Spleen (tissue), 7 donors: ENCODE data around the gene MRPL41.

ENCODE experiments used
- POLR2A ChIP-seq, 3 donors: fragments of 450-650 bp; IDR thresholded peaks; one replicate each; pipeline ENCODE4 v1.5.1; 2017; ENCODE audit warnings: antibody characterized with exemption in 3 of 3, mild to moderate bottlenecking in 1 of 3
- POLR2AphosphoS5 ChIP-seq, 3 donors: sonication (generic); formaldehyde crosslinking; IDR thresholded peaks; one replicate each; pipeline ENCODE4 v1.5.1; 2017; ENCODE audit warnings: antibody characterized with exemption in 3 of 3
- TF ChIP-seq, protein P1 (sequence below), 11 experiments: fragments of 200-600 bp in 7 of 11; fragments of 450-650 bp in 4 of 11; sonication (generic) in 4 of 11; IDR thresholded peaks in 8 of 11; conservative IDR thresholded peaks in 3 of 11; 1 replicate in 7 of 11; 2 replicates in 4 of 11; pipeline versions ENCODE4 v1.4.0 to v1.8.0; 2016 to 2021; ENCODE audit warnings: antibody characterized with exemption in 11 of 11, inconsistent platforms in 4 of 11, mild to moderate bottlenecking in 1 of 11
- donor health status: DM: no; HTN: no; CAD: no; lungs with moderate emphysema.
- donor health status: DM: no; HTN: no; CAD: no.
- donor health status: DM: no; HTN: no; CAD: no.

DNA sequence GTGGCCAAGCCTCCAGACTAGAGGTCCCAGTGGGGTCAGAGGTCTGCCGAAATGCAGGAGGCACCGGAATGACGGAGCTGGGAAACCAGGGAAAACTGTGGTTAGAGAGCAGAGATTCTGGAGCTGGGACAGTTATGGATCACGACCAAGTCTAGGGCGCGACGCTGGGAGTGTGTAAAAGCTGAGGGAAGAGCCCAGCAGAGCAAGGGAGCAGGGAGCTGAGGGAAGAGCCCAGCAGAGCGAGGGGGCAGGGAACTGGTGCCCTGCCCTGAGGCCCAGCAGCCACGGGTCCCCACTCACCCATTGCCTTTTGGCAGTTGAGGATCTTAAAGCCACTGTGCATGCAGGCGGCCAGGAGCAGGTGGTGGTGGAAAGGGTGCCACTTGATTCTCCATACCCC, 12.5 kb downstream of the MRPL41 start:
- TF ChIP-seq, protein P1, sequence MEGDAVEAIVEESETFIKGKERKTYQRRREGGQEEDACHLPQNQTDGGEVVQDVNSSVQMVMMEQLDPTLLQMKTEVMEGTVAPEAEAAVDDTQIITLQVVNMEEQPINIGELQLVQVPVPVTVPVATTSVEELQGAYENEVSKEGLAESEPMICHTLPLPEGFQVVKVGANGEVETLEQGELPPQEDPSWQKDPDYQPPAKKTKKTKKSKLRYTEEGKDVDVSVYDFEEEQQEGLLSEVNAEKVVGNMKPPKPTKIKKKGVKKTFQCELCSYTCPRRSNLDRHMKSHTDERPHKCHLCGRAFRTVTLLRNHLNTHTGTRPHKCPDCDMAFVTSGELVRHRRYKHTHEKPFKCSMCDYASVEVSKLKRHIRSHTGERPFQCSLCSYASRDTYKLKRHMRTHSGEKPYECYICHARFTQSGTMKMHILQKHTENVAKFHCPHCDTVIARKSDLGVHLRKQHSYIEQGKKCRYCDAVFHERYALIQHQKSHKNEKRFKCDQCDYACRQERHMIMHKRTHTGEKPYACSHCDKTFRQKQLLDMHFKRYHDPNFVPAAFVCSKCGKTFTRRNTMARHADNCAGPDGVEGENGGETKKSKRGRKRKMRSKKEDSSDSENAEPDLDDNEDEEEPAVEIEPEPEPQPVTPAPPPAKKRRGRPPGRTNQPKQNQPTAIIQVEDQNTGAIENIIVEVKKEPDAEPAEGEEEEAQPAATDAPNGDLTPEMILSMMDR (IDR thresholded peaks at IDR 0.05 in 8 of 11, conservative IDR thresholded peaks at IDR 0.05 in 3 of 11) = no peak
- TF ChIP-seq POLR2AphosphoS5 (IDR thresholded peaks at IDR 0.05) (peak in 1 of 3 donors; percentile 3), POLR2A (IDR thresholded peaks at IDR 0.05) (no peak)
